Retinal pigment epithelial cell (primary cell): ENCODE data around the gene PKNOX2.

Source experiments
- DNase-seq: peaks from one replicate; pipeline ENCODE4 v3.0.0-alpha.2; 2010; ENCODE audit warnings: low read depth
- H3K4me3 ChIP-seq: 2 replicates; pipeline ENCODE4 v1.5.1; 2011; ENCODE audit warnings: mild to moderate bottlenecking, low read length, control low read depth, moderate library complexity
- CTCF ChIP-seq: conservative IDR thresholded peaks from 2 replicates; pipeline ENCODE4 v1.5.1; 2011; ENCODE audit warnings: low read depth, low read length, control low read depth, inconsistent platforms

Gene PKNOX2

GRCh38 chr11:125407046-125407445 is 242.5 kb downstream of the PKNOX2 start:
- TF ChIP-seq CTCF, result no peak
- no peak for DNase-seq
- H3K4me3 ChIP-seq, result no peak overlapping the region

- no peak for TF ChIP-seq CTCF
- no peak overlapping the region for H3K4me3 ChIP-seq
- DNase-seq, result no peak
These were observed 243.8 kb downstream of the PKNOX2 start for GRCh38 chr11:125408311-125408711.

- no peak for DNase-seq
- TF ChIP-seq CTCF, result no peak
These were observed 245.5 kb downstream of the PKNOX2 start for GRCh38 chr11:125410091-125410490.

GRCh38 chr11:125412177-125412496 is 247.6 kb downstream of the PKNOX2 start:
- DNase-seq, result no peak
- H3K4me3 ChIP-seq, result no peak overlapping the region
- TF ChIP-seq CTCF, result no peak

More at GRCh38 chr11:125410091-125410490, 245.5 kb downstream of the PKNOX2 start:
- no peak overlapping the region for H3K4me3 ChIP-seq

GRCh38 chr11:125412509-125412908 is 248.0 kb downstream of the PKNOX2 start:
- no peak for DNase-seq
- TF ChIP-seq CTCF, result no peak
- H3K4me3 ChIP-seq, result no peak overlapping the region

GRCh38 chr11:125413226-125413625 is 248.7 kb downstream of the PKNOX2 start:
- DNase-seq, result no peak
- TF ChIP-seq CTCF, result no peak
- H3K4me3 ChIP-seq, result no peak overlapping the region

GRCh38 chr11:125414121-125414520 is 249.6 kb downstream of the PKNOX2 start:
- H3K4me3 ChIP-seq, result no peak overlapping the region
- no peak for DNase-seq
- TF ChIP-seq CTCF, result no peak
